Stimulated activated CD4-positive, alpha-beta T cell treated with anti-CD3 and anti-CD28 coated beads, Interleukin-4, amount 100 ng/mL, for 4 hours (primary cell): ENCODE results near the gene HABP2.

Experiments used
- DNase-seq, 2 experiments: peaks; one replicate each; pipeline ENCODE4 v3.0.0-alpha.2; 2020

Gene HABP2

GRCh38 chr10:113560071-113560470 is 7.2 kb downstream of the HABP2 start:
- no peak for DNase-seq

DNA sequence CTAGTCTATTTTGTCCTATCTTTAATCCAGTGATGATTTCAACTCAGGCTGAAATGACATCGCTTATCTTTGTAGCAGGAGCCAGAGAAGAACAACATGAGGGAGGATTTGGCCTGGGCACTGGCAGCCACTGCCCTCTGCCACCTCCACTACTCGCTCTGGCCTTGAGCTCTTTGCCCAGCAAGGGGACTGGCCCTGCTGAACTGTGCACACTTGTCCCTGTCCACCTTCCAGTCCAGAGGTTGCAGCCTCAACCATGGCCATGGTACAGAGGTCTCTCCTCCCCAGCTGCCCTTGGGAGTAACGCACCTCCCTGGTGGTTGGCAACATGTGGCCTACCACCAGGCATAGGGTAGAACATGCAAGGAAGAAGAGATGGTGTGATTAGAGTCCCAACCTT is 8.4 kb downstream of the HABP2 start:
- no peak for DNase-seq

GRCh38 chr10:113562069-113562468 is 9.2 kb downstream of the HABP2 start:
- DNase-seq, result no peak

- DNase-seq, result no peak
Observed at GRCh38 chr10:113562704-113563103, 9.9 kb downstream of the HABP2 start.

- DNase-seq, result peak; percentile 42 to 64
Observed at GRCh38 chr10:113563306-113564088, 10.6 kb downstream of the HABP2 start.

- no peak for DNase-seq
Observed at GRCh38 chr10:113565364-113565763, 12.5 kb downstream of the HABP2 start.

- no peak for DNase-seq
Observed at GRCh38 chr10:113566888-113567287, 14.0 kb downstream of the HABP2 start.

GRCh38 chr10:113569576-113569975 is 16.7 kb downstream of the HABP2 start:
- DNase-seq, result no peak

- DNase-seq, result no peak
Observed at GRCh38 chr10:113572520-113573290, 19.9 kb downstream of the HABP2 start.

- no peak for DNase-seq
Observed at GRCh38 chr10:113573368-113573767, 20.5 kb downstream of the HABP2 start.

DNA sequence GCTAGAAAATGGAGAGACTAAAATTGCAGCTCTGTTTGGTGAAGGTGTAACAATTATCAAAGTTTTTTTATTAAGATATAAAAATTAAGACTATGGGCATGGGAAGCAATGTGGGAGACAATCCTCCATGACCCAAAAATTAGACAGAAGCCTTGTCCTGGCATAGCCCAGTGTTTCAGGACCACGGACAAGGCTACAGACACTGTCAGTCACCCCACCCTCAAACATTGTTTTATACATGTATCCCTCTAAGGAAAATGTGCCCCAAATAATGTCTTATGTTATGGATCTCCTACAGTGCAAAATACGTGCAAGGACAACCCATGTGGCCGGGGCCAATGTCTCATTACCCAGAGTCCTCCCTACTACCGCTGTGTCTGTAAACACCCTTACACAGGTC is 24.0 kb downstream of the HABP2 start:
- no peak for DNase-seq

- DNase-seq, result no peak
Observed at GRCh38 chr10:113578773-113579172, 25.9 kb downstream of the HABP2 start.

GRCh38 chr10:113581092-113581491 is 28.2 kb downstream of the HABP2 start:
- no peak for DNase-seq

DNA sequence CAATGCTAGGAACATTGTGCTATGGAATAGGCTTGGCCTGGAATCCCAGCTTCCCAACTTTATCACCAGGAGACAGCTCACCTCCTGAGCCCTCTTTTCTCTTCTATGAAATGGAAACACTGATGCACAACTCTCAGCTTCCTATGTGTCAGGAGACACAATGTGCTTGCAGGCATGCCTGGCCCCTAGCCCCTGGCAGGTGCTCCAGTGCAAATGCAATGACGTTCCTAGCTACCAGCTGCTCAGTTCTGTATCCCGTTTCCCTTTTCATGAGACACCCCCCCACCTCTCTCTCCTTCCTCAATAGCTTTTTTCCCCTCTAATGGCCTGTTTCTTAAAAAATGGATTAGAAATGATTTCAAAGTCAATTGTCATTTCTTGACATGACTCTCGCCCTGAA is 30.7 kb downstream of the HABP2 start:
- DNase-seq, result no peak

DNA sequence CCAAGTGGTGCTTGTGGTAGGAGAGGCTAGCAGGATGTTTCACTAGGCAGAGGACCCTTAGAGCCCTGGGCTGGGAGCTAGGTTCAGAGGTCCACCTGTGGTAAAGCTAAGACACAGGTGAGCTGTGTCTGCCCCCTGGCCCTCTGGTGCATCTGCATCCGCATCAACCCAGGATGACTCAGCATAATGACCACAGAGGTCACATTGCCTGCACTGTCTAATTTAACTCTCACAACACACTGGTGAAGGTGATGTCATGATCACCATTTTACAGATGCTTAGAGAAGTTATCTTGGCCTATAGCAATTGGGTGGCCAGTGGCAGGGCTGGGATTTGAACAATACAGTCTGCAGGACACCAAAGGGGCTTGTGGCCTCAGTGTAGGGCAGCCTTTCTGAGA is 33.1 kb downstream of the HABP2 start:
- DNase-seq, result no peak

GRCh38 chr10:113589201-113589770 is 36.4 kb downstream of the HABP2 start:
- DNase-seq, result no peak

DNA sequence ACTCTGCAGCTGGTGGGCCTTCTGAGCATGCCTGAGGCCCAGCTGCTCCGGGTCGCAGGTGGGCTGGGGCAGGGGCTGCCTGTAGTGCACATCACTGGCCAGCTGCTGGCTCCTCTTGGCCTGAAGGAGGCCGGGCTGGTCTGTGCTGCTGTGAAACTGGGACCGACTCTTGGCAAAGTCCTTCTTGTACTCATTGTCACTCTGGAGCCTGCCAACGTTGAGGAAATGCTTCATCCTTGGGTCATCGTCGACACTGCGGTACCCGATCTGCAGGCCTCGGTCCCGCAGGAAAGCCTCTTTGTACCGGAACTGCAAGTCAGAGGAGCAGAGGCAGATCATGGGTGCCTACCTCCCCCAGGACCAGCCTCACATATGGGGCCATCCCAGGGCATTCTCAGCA is 37.7 kb downstream of the HABP2 start:
- no peak for DNase-seq

DNA sequence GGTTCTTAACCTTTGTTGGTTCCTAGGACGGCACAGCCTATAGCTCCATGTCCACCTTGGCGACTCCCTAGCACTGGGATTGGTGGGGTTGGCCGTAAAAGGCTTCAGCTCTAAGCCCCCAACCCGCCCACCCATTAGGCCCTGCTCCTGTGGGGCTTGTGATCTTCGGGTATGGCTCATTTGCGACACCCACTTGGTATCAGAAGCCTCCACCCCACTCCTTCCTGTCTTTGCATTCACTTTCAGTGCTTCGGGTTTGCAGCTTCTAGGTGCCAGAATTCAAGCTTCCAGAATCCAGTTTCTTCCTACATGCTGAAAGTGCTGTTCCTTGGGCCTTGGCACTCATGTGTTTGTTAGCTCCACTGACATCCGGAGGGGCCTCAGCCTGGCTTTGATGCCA is 39.5 kb downstream of the HABP2 start:
- no peak for DNase-seq

DNA sequence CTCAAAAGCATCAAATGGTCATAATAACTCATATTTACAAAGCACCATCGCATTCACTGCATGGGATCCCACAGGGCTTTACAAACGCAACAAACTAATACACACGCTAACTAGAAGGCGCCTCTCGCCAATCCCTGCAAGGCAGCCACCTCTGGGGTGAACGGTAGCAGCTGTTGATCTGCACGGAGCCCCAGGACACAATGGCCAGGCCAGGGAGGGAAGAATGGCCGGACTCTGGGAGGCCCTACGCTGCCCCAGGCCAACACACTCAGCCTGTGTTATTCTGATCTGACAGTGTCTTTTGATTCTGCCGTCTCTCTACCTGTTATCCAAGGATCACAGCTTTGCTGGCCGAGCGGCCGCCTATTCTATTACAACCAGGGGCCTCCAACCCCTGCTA is 41.8 kb downstream of the HABP2 start:
- no peak for DNase-seq

GRCh38 chr10:113600569-113600968 is 47.7 kb downstream of the HABP2 start:
- DNase-seq, result no peak

DNA sequence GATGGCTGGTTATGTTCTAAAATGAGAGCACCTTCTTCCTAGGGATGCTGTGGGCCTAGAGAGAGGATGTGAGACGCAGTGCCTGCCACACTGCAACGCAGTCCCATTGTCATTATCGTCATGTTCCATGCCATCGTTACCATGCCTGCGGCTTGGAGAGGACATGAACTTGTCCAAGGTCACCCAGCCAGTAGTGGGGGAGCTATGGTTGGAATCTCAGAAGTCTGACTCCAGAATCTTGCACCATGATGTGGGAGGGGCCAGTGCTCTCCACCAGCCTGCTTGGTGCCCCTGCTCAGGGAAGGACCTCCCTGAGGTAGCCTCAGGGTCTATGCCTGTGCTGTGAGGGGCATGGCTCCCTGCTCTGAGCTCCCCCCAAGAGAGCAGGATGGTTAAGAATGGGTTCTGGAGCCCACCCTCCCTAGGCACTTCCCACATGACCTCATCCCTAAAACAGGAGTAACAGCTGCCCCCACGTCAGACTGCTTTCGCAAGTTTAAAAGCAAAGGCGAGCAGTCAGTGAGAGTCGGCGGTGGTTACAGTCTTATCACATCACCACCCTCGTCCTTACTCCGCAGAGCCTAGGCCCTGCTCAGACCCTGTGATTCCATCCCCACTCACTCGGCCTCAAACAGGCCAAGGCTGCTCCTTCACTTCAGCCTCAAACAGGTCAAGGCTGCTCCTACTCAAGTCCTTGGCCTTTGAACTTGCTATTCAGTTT is 50.4 kb downstream of the HABP2 start:
- no peak for DNase-seq

GRCh38 chr10:113604572-113604971 is 51.7 kb downstream of the HABP2 start:
- no peak for DNase-seq

GRCh38 chr10:113605268-113605978 is 52.6 kb downstream of the HABP2 start:
- no peak for DNase-seq
